ENCODE data around the gene EAF2.

DNA sequence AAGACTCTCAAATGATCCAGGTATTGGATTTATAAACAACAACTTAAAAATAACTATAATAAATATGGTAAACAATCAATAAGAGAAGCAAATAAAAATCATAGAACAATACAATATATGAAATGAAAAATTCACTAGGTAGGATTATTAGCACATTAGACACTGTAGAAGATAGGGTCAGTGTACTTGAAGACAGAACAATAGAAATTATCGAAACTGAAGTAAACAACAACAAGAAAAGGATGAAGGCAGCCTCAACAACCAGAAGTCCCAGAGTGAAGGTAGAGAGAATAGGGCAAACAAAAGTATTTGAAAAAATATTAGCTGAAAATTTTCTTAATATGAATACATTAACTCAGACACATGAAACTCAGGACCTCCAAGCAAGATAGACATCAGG is 12.0 kb upstream of the EAF2 start:
- TF ChIP-seq POLR2A (IDR thresholded peaks at IDR 0.05), result no peak
- TF ChIP-seq, protein P1, sequence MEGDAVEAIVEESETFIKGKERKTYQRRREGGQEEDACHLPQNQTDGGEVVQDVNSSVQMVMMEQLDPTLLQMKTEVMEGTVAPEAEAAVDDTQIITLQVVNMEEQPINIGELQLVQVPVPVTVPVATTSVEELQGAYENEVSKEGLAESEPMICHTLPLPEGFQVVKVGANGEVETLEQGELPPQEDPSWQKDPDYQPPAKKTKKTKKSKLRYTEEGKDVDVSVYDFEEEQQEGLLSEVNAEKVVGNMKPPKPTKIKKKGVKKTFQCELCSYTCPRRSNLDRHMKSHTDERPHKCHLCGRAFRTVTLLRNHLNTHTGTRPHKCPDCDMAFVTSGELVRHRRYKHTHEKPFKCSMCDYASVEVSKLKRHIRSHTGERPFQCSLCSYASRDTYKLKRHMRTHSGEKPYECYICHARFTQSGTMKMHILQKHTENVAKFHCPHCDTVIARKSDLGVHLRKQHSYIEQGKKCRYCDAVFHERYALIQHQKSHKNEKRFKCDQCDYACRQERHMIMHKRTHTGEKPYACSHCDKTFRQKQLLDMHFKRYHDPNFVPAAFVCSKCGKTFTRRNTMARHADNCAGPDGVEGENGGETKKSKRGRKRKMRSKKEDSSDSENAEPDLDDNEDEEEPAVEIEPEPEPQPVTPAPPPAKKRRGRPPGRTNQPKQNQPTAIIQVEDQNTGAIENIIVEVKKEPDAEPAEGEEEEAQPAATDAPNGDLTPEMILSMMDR (IDR thresholded peaks at IDR 0.05), result no peak
- no peak for TF ChIP-seq EP300 (IDR thresholded peaks at IDR 0.05)
